GM12892 (cell line): Measurements from ENCODE around the gene AHNAK2.
"Not testable (repeated sequence)": the region's sequence is repeated elsewhere in the genome, so short reads cannot be mapped to it uniquely, and the experiment has no call there.

ENCODE experiments used
- DNase-seq: peaks from one replicate; pipeline ENCODE4 v3.0.0; 2011; ENCODE audit not compliant: insufficient read length
- FAIRE-seq: peaks from 2 replicates; lab custom pipeline; 2011; peaks lifted over from hg19 to GRCh38; lab: Jason Lieb, UNC
- POLR2A ChIP-seq: IDR thresholded peaks from 2 replicates; pipeline ENCODE4 v1.6.1; 2011; ENCODE audit warnings: low read depth, low read length, control low read depth
- POLR2AphosphoS5 ChIP-seq: IDR thresholded peaks from 2 replicates; pipeline ENCODE4 v1.6.1; 2011; ENCODE audit warnings: low read depth, low read length, control low read depth
- TAF1 ChIP-seq: IDR thresholded peaks from 2 replicates; pipeline ENCODE4 v1.6.1; 2011; ENCODE audit warnings: low read depth, mild to moderate bottlenecking, control low read depth, low read length, borderline replicate concordance

Gene AHNAK2

DNA sequence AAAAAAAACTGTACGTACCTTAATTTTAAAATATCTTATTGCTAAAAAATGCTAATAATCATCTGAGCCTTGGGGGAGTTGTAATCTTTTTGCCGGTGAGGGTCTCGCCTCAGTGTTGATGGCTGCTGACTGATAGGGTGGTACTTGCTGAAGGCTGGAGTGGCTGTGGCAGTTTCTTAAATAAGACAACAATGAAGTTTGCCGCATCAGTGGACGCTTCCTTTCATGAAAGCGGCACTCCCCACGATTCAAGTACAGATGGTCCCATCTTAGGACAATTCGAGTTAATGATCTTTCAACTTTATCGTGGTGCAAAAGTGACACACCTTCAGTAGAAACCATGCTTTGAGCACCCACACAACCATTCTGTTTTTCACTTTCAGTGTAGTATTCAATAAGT lies 61.1 kb downstream of the AHNAK2 start:
- TF ChIP-seq TAF1 (no peak), POLR2AphosphoS5 (no peak), POLR2A (no peak)
- DNase-seq (no peak), FAIRE-seq (no peak)

DNA sequence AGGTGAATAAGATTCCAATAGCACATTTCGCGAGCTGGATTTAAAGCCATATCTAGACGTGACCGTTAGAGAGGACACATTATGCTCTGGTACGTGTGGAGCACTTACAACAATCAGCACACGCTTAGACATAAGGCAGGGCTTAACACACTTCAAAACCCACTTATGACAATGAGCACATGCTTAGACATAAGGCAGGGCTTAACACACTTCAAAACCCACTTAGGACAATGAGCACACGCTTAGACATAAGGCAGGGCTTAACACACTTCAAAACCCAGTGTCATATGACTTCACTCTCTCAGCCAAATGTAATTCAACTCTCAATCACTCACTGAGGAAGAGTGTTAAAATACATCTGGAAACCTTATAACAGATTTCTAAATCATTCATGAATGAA lies 64.7 kb downstream of the AHNAK2 start:
- no peak for FAIRE-seq
- DNase-seq: no peak
- TF ChIP-seq POLR2A: no peak
- TF ChIP-seq TAF1: no peak

DNA sequence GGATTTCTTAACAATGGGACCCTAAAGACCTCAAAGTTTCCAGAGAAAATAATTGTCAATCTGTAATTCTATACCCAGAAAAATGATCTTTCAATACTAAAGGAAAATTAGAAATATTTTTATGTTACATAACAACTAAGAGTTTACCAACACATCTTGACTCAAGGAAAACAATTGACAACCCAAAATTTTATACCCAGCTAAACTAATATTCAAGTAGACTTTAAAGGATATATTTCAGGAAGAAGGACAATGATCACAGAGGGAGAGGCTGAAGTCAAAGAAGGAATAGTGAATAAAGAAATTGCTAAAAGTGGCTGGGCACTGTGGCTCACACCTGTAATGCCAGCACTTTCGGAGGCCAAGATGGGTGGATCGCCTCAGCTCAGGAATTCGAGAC lies 66.1 kb downstream of the AHNAK2 start:
- DNase-seq (no peak), FAIRE-seq (no peak)
- no peak for TF ChIP-seq TAF1
- no peak for TF ChIP-seq POLR2A
- no peak for TF ChIP-seq POLR2AphosphoS5

DNA sequence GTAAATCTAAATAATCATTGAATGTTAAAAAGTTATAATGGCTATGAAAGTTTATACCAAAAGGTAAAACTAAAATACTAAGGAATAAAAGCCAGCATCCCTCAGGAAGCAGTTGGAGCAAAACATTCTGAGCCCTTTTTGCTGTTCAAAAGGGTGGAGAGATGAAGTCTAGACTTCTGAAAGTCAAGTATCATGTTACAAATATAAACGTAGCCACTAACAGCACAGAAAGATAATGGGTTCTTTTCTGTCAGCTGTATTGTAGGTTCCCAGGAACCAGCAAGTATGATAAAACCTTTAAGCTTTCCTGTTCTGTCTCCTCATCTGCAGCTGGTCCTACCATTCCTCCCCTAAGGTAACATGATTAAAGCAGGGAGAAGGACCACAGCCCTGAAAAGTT lies 69.9 kb downstream of the AHNAK2 start:
- DNase-seq: no peak
- TF ChIP-seq POLR2AphosphoS5: no peak
- no peak for TF ChIP-seq TAF1
- no peak for TF ChIP-seq POLR2A
- FAIRE-seq: no peak

DNA sequence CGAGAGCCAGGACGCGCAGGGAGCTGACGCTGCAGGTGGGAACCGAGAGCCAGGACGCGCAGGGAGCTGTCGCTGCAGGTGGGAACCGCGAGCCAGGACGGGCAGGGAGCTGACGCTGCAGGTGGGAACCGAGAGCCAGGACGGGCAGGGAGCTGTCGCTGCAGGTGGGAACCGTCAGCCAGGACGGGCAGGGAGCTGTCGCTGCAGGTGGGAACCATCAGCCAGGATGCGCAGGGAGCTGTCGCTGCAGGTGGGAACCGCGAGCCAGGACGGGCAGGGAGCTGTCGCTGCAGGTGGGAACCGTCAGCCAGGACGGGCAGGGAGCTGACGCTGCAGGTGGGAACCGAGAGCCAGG lies 72.6 kb downstream of the AHNAK2 start:
- DNase-seq: not testable (repeated sequence)

DNA sequence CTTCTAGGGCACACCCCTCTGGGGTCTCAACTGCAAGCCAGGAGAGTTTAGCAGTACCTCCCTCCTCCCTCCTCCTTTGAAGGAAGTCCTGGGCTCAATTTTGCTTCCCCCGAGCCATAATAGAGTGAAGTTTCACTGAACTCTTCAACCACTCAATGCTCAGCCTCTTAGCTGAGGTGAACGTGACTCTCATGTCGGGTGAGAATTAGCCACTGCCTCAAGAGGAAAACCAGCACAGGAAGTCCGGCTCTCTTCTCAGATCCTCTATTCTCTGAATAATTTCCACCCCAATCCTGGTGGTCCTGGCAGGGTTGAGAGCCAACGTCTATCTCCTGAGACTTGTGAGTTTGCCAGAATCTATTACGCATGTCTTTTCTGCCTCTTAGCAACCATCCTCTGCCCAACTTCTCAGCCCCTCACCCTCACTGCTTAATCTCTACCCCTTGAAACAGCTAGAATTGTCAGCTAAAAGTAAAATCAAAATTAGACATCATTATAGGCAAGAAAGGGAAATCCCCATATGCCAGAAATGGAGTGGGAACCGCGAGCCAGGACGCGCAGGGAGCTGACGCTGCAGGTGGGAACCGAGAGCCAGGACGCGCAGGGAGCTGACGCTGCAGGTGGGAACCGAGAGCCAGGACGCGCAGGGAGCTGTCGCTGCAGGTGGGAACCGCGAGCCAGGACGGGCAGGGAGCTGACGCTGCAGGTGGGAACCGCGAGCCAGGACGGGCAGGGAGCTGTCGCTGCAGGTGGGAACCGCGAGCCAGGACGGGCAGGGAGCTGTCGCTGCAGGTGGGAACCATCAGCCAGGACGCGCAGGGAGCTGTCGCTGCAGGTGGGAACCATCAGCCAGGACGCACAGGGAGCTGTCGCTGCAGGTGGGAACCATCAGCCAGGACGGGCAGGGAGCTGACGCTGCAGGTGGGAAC lies 73.3 kb downstream of the AHNAK2 start:
- not testable (repeated sequence) for DNase-seq, FAIRE-seq

More for the DNA sequence above, 72.6 kb downstream of the AHNAK2 start:
- not testable (repeated sequence) for FAIRE-seq

DNA sequence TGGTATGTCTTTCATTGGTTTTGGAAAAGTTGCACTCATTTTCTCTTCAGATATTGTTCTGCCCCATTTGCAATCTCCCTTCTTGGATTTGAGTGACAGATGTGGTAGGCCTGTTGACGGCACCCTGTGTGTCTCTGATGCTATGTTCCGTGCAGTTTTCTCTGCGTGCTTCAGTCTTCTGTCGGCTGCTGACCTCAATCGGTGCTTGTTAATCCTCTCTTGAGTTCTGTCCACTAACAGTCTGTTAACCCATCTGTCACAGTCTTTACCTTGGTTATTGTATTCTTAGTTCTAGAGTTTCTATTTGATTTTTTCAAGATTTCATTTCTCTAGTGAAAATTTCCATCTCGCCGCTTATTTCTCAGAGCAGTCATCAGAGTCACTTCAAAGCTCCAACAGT lies 74.2 kb downstream of the AHNAK2 start:
- FAIRE-seq: no peak
- TF ChIP-seq TAF1 (no peak), POLR2AphosphoS5 (no peak), POLR2A (no peak)
- no peak for DNase-seq

DNA sequence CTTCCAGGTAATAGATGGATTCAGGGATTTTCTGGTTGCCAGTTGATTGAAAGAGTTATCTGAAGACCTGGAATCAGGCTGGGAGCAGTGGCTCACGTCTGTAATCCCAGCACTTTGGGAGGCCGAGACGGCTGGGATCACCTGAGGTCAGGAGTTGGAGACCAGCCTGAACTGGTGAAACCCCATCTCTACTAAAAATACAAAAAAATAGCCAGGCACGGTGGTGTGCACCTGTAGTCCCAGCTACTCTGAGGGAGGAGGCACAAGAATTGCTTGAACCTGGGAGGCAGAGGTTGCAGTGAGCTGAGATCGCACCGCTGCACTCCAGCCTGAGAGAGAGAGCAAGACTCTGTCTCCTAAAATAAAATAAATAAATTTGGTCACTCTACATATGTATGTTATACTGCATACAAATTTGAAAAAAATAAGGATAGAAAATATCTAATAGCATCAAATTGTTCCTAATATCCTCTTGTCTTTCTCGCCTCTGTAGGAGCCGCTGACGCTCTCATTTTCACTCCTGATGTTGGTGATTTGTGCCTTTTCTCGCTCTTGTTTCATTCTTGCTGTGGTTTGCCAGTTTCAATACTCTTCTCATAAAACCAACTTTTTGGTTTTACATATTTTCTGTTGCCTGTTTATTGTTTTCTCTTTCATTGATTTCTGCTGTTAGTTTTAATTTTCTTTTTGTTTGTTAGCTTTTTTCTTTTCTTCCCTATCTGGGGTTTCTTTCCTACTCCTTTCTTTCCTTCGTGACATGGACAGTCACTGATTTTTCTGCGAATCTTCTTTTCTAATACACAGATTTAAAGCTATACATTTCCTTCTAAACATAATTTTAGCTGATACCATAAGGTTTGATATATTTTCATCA lies 77.3 kb downstream of the AHNAK2 start:
- FAIRE-seq (no peak), DNase-seq (peak; percentile 23)

DNA sequence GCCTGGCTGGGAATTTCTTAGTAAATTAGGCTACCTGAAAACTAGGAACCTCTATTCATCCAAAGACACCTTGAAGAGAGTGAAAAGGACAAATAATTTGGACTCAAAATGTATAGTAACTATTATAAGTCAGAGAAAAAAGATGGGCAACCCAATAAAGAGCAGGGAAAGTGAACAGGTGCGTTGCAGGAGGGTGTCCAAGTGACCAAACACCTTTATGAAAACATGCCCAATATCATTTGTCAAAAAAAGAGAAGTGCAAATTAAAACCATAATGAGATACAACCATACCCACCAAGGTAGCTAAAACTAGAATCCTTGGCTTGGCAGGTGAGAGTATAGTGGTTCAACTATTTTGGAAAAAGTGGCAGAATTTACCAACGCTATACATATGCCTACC lies 78.4 kb downstream of the AHNAK2 start:
- TF ChIP-seq POLR2AphosphoS5 (no peak), POLR2A (no peak), TAF1 (no peak)
- DNase-seq (no peak), FAIRE-seq (no peak)

More for the DNA sequence above, 77.3 kb downstream of the AHNAK2 start:
- TF ChIP-seq POLR2AphosphoS5: no peak
- no peak for TF ChIP-seq POLR2A

DNA sequence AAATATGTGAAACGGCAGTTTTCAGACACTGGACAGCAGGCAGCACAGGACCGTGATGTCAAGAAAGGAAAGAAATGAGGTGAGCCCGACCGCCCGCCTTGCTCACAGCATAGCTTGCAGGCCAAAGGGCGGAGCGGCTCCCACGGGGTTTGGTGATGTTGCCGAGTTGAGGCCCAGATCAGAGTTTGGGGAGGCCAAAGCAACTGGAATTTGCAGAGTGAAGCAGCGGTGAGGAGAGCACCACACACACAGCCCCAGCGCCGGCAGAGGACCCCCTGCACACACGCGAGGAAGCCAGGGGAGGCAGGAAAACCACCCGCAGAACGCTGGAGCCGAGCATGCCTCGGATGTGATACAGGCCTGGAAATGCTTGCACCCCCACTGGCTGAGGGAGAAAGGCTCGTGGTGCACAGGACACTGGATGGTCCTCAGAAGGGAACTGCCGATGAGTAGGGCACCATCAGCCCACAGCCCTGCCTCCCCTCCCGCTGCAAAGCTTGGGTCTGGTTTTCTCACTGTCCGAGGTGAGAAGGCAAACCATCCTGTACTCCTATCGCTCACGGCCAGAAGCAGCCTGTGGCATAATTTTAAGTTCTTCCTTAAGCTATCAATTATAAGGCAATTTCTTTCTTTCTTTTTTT lies 79.2 kb downstream of the AHNAK2 start:
- no peak for TF ChIP-seq TAF1
- no peak for TF ChIP-seq POLR2AphosphoS5
- TF ChIP-seq POLR2A: no peak
- FAIRE-seq (no peak), DNase-seq (no peak)

DNA sequence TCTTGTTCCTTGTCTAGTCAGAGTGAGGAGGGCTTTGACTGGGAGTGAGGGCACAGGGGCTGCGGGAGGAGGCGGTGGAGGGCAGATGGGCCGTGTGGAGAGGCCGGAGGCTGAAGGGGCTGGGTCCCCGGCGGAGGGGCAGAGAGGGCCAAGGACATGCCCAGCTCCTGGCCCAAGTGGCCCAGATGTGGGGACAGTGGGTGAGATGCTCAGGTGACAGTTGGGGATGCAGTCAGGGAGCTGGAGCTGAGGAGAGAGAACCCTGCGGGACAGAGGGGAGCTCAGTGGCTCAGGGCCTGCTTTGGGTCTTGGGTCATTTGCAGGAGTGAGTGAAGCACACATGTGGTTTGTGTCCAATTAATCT lies 80.0 kb downstream of the AHNAK2 start:
- TF ChIP-seq POLR2AphosphoS5: no peak
- TF ChIP-seq TAF1: no peak
- no peak for TF ChIP-seq POLR2A
- no peak for DNase-seq
- no peak for FAIRE-seq
